Fibroblast of the aortic adventitia (primary cell): ENCODE results near the gene MSX1. TPM values are rescaled to one million over a fixed set of nuclear protein-coding genes. Genes with fewer than 3 reads are reported as not detected.
A peak's percentile ranks its signal among the peaks of the same experiment; 100 is the strongest.

Experiments
- DNase-seq: peaks from one replicate; pipeline ENCODE4 v3.0.0-alpha.2; 2010; ENCODE audit warnings: low read depth
- H3K4me3 ChIP-seq: 2 replicates; pipeline ENCODE4 v1.5.1; 2011; ENCODE audit warnings: low read depth, mild to moderate bottlenecking, control low read depth, low read length, moderate library complexity
- total RNA-seq: library from RNA; depleted of rRNA; stranded (reverse); fragments of >200 nt; gene quantifications from 2 replicates; pipeline ENCODE4 v1.2.3, GENCODE V29; 2012; ENCODE audit warnings: low replicate concordance
- TF ChIP-seq, protein P1 (sequence below): IDR thresholded peaks from 2 replicates; pipeline ENCODE4 v1.5.1; 2011; ENCODE audit warnings: mild to moderate bottlenecking, low read length, control low read depth, inconsistent platforms; ENCODE audit not compliant: insufficient read depth

MSX1 gene
- total RNA-seq, 1 donor, result 17.6 TPM

DNA sequence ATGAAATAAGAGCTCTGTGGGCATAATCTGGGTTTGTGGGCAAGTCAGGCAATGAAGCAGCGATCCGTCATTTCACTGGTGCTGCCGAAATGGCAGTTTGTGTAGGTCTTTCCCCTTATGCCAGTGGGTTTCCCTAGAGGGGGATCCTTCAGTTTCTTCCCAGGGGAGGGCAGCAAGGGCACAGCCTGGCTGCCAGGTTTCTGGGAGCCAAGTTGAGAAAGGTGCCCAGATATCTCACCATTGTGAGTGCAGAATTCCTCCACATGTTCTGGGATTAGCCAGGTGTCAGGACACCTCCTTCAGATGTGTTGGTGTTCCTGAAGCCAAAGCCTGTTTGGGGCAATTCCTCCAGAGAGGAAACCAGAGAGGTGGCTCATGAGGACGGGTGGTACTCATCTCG is 28.0 kb downstream of the MSX1 start:
- H3K4me3 ChIP-seq, result no peak overlapping the region
- TF ChIP-seq, protein P1, sequence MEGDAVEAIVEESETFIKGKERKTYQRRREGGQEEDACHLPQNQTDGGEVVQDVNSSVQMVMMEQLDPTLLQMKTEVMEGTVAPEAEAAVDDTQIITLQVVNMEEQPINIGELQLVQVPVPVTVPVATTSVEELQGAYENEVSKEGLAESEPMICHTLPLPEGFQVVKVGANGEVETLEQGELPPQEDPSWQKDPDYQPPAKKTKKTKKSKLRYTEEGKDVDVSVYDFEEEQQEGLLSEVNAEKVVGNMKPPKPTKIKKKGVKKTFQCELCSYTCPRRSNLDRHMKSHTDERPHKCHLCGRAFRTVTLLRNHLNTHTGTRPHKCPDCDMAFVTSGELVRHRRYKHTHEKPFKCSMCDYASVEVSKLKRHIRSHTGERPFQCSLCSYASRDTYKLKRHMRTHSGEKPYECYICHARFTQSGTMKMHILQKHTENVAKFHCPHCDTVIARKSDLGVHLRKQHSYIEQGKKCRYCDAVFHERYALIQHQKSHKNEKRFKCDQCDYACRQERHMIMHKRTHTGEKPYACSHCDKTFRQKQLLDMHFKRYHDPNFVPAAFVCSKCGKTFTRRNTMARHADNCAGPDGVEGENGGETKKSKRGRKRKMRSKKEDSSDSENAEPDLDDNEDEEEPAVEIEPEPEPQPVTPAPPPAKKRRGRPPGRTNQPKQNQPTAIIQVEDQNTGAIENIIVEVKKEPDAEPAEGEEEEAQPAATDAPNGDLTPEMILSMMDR, result no peak
- DNase-seq, result no peak

DNA sequence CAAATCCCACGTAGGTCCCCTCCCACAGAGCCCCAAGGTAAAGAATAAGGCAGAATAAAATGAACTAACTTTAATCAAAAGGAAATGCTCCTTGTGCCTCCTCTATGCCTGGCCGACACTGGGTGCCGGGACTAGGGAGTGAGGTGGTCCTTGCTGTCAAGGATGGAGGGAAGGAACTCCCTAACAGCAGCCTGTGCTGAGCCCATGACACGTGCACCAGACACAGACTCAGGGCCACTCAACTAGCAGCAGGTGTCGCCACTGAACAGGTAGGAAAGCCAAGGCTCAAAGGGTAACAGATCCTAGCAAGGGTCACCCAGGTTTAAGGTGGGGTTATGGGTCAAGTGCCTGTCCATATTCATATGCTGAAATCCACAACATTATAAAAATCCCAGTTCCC is 29.2 kb downstream of the MSX1 start:
- H3K4me3 ChIP-seq, result no peak overlapping the region
- TF ChIP-seq, protein P1, result no peak
- no peak for DNase-seq

DNA sequence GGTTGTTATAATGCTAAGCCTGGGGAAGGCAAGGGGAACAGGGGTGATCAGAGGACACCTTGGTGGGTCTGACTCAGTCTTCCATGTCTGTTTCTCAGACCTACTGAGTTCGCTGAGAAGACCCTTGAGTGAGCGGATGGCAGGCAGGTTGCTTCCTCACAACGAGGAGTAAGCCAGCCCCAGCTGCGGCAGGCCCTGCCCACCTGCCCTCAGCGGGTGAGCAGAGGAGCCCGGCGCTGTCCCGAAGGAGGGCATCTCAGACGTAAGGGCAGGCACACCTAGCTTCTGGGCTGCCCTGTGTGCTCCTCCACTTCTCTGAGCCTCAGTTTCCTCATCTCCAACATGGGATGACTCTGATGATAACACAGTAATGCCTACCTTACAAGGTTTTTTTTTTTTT is 30.3 kb downstream of the MSX1 start:
- H3K4me3 ChIP-seq, result no peak overlapping the region
- TF ChIP-seq, protein P1, result no peak
- no peak for DNase-seq

DNA sequence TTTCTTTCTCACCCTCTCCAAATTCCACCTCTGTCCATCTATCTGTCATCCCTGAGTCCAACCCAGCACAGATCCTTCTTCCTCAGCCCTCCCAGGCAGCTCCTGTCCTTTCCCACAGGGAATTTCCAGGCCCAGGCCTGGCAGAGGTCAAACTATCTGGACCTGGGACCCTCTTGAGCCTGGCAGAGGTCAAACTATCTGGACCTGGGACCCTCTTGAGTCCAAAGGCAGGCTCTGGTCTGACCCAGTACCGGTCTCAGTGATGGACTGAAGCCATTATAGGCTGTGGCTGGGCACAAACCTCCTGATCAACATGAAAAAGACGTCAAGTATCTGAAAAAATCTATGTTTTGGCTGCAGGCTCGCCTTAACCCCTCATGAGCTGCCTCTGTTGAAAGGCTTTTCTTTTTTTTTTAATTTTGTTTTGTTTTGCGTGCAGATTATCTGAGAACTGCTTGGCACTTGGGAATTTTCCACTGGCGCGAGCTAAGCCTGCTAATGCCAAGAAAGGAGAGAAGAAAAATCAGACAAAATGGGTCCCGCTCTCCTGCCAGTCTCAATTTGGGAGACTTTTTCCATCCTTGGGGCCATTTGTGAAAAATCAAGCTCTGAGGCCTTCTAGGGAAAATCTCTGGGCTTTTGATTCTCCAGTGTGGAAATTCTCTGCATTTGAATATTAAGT is 31.2 kb downstream of the MSX1 start:
- H3K4me3 ChIP-seq, result no peak overlapping the region
- TF ChIP-seq, protein P1, result no peak
- peak; percentile 37 for DNase-seq

DNA sequence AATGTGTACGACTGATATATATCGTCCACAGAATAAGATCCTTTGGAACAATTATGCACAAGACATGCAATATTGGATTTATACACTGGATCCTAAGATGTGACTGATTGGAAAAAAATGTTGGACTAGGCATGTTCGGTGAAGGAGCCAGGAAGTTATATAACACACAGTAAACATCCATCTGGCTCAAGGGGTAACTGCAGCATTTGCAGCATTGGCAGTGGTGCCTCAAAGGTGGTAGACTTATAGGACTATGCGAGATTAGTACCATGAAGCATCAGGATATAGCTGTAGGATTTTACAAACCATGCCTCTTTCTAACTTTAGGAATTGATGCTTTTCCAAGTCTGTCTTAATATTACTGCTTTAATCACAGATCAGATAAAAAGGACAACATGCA is 34.3 kb downstream of the MSX1 start:
- H3K4me3 ChIP-seq, result no peak overlapping the region
- TF ChIP-seq, protein P1, result no peak
- DNase-seq, result peak; percentile 47

DNA sequence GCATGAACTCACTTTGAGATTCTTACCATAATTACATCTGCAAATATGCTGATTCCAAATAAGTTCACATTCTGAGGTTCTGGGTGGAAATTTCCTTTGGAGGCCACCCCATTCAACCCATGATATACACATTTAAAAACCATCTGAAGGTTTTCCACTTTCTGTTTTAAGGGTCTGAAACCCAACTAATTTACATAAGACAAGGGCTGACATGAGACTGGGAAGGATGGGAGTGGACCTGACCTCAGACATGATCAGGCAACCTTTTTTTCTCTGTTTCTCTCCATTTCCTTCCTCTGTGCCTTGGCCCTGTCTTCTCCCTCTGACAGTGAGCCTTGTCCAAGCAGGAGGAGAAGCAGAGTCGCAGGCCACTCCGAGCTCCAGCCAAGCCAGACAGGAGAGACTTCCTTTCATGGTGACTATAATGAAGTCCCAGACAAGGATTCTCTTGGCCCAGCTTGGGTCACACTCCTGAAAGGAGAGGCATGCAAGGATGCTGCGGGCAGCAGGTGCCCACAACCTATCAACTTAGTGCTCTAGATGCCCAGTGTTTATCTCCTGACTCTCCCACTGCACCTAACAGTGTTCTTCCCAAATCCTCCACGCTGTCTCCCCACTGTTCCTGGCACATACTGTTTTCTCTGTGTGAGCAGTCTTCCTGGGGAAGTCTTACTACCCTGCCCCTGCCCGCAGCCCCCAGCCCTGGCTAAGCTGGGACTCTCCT is 39.9 kb downstream of the MSX1 start:
- no peak for DNase-seq
- no peak overlapping the region for H3K4me3 ChIP-seq

More for the DNA sequence above, 39.9 kb downstream of the MSX1 start:
- TF ChIP-seq, protein P1, result no peak
